Measurements from ENCODE around the gene TLE3.

The TLE3 gene

DNA sequence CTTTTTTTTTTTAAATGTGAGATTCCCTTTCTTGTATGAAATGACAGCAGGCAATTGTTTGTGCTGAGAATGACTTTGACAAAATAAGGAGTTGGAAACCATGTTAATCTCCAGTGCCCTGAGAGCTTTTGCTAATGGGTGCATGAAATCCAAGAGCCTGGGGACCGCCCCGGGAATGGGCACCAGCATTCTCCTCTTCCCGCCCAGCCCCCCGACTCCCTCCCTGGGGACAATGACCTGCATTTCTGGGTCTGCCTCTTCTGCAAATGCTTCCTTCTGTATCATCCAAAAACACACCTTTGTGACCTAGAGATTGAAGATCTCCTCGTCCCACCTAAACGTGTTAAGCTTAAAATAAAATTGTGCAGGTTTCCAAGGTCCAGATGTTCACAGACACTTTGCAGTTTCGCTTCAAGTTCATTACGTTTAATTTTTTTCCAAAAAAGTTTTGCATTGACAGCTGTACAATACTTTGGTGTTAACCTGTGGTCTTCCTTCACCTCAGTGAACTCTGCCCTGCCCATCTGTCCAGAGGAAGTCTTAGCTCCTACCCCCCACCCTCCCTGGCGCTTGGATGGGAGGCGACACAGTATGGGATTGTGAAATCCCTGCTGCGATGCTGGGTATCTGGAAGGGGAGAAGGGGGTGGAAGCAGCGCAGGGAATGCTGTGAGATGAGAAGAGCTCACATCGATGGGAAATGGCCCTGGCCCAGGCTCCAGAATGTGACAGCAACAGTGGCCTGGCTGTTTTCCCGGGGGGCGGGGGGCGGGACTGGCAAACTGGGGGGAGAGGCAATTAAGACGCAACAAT lies 50.1 kb downstream of the TLE3 start:
- no peak for DNase-seq (ENCODE audit: low spot score)

DNA sequence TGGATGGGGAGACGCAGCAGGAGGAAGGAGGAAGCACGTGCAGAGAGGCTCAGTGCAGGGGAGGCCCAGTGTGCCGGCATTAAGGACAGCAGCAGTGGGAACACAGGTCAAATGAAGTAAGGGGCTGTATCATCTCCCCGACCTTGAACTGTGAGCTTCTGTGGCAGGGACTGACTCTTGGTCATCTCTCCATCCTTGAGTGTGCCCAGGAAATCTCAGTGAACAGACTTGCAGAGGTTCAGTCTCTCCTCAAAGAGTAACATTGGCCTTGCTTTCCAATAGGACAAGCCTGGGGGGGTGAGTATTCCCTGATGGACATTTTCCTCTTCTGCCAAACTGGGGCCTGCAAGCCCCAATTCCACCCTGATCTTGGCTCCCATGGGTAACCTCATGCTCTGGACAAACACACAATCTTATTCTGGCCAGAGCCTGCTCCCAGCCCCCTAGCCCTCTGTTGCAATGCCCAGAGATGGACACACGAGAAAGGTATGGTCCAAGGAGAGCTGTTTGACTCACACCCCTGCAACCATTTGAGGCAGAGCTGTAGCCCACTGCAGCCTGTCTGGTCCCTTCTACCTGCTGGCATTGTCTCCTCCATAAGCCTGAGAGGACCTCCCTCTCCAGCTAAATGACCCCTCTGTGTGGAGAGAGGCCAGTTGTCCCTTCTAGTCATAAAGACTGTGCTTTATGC lies 50.9 kb downstream of the TLE3 start:
- DNase-seq (ENCODE audit: low spot score), result no peak

DNA sequence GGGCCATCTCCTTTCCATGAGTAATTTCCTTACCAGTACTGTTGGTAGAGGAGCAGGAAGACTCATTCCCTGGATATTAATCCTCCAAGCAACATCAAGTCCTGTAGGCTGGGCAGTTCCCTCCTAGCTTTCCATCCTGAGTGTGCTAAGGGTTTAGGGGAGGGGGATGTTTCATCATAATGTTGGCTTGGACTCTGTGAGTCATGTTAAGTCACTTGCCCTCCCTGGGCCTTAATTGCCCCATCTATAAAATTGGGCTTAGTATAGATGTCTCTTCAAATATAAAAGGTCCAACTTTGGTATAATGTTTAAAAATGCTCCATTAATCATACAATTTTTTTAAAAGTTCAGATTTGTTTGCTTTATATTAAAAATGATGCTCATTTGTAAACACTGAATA lies 52.7 kb downstream of the TLE3 start:
- DNase-seq (ENCODE audit: low spot score), result no peak

DNA sequence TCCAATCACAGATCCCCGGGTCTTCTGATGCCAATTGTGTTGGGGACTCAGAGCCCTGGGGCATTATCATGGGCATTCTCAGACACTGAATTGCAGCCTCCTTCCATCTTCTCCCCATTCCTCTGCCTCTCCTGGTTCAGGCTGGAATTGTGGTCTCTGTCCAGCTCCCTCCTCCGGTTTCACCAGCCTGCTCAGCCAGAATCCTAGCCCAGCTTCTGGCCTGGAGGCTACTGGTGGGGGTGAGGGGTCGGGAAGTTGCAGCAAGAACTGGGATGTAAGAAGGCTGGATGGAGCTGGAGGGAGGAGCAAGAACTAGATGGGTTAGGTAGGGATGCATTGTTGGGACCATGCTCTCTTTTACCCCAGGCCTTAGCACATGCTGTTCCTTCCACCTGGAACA lies 53.5 kb downstream of the TLE3 start:
- no peak for DNase-seq (ENCODE audit: low spot score)

DNA sequence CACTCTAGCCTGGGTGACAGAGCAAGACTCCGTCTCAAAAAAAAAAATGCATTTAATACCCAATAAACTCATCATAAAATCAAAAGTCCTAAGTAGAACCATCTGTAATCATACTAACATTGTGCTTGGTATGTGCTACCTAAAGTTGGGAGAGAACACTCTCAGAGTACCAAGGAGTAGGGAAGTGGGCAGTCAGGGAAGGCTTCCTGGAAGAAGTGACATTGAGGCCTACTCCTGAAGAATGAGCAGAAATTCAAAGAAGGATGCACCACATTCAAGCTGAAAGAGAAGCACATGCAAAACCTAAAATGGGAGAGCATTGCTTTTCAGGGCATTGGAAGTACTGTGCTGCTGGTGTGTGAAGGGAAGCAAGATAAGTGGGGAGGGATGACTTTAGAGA lies 54.1 kb downstream of the TLE3 start:
- no peak for DNase-seq (ENCODE audit: low spot score)

DNA sequence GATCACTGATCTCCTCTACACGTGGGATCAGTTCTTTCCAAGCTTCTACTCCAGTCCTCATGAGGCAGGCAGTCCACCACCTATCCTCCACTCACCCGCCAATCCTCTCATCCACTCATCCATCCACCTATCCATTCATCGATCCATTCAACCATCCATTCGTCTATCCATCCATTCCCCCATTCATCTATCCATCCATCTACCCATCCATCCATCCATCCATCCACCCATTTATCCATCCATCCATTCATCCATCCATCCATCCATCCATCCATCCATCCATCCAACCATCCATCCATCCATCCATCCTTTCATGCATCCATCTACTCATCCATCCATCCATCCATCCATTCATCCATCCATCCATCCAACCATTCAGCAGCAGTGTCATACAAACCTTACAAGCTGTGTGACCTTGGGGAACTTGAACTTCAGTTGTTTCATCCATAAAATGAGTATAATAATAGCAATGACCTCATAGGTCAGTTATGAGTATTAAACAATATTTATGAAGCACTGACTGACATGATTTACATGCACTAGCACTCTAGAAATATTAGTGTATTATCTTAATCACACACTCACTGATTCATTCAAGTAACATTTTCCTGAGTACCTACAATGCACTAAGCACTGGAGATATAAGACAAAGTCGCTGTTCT lies 55.0 kb downstream of the TLE3 start:
- no peak for DNase-seq (ENCODE audit: low spot score)

DNA sequence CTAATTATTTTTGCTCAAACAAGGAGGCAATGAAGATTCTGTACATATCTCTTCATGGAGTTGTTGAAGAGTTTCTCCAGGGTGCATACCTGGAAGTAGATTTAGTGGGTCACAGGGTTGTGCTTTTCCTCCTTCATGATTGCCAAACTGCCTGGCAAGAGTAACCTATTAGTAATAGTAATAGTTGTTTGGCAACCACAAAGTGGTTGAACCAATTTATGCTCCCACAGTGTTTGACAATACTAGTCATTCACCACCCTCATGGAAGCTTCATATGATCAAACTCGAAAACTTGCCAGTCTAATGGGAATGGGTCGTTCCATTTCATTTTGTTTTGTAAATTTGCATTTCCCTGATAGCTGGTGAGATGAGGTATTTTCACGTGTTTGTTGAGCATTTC lies 57.8 kb downstream of the TLE3 start:
- DNase-seq (ENCODE audit: low spot score), result no peak

DNA sequence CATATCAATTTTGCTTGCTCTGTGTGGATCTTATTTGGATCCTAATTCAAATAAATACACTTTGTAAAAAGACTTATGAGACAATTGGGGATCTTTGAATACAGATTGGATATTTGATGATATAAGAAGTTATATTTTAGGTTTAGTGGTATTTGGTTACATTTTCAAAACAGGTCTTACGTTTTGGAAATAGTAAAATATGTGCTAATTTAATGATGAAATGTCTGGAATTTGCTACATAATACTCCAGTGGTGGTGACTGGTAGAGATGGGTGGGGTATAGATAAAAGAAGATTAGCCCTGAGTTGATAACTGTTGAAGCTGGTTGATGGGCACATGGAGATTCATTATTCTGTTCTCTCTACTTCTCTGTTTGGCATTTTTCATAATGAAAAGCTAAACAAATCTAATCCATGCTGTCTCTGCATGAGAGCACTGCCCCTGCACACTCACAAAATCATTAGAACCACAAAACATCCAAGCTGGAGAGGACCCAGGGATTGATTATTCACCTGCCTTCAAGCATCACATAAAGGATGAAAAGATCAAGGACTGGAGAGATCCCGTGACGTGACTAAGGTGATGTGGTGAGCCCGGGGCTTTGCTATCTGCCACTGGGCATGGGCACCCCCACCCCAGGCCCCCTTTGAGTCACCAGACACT lies 58.9 kb downstream of the TLE3 start:
- DNase-seq (ENCODE audit: low spot score), result no peak

DNA sequence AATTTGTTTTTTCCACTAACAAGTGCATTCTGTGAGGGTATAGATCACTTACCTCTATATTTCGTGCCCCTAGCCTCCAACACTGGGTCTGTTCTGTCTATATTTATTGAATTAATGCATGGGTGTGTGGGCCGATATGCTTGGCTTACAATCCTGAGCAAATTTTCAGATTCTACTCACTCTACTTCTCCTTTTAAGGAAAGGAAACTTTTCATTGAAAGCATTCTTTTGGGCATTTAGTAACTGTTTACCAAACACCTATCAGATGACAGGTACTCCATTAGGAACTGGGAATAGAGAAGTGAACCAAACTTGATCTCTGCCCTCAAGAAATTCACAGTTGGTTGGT lies 60.5 kb downstream of the TLE3 start:
- no peak for DNase-seq (ENCODE audit: low spot score)

DNA sequence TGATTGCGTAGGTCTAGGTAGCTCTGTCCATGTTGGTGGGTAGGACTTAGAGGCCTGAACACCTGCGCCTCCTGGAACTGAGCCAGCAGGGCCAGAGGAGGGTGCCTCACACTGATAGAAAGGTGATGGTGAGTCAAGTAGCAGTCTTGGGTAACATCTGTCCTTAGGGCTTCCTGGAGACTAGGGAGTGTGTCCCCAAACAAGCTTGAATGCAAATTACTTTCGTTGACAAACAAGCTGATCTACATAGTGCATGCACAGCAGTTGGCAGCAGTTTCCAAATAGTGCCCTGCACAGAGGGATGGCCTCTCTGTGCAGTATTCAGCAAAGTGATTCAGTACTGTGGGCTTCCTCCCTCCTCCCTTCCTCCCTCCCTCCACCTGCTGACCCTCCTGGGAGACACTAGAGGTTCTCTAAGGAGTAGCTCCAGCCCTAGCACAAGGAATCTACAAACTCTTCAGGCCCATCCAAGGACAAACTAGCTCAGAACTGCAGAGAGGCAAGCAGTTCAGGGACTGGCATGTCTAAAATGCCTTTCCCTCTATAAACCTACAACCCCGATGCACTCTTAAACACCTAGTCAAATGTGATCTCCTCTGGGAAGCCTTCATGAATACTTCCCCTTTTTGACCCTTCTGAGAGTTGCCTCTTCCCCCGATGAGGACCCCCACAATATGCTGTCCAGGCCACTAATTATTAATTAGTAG lies 61.0 kb downstream of the TLE3 start:
- DNase-seq (ENCODE audit: low spot score), result no peak

DNA sequence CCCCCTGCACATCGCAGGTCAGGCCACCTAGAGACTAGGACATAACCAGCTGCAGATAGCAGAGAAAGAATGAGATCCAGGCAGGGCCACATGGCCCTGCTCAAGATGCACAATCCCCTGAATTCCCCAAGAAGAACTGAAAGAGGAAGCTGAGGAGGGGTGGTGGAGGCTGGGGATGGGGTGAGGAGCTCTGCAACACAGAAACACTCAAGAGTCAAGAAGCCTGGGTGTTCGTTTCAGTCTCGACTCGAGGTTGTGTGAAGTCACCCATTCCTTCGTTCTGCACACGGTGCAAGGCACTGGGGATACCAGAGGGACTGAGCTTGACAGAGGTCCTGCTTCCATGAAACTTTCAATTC lies 62.0 kb downstream of the TLE3 start:
- no peak for DNase-seq (ENCODE audit: low spot score)

DNA sequence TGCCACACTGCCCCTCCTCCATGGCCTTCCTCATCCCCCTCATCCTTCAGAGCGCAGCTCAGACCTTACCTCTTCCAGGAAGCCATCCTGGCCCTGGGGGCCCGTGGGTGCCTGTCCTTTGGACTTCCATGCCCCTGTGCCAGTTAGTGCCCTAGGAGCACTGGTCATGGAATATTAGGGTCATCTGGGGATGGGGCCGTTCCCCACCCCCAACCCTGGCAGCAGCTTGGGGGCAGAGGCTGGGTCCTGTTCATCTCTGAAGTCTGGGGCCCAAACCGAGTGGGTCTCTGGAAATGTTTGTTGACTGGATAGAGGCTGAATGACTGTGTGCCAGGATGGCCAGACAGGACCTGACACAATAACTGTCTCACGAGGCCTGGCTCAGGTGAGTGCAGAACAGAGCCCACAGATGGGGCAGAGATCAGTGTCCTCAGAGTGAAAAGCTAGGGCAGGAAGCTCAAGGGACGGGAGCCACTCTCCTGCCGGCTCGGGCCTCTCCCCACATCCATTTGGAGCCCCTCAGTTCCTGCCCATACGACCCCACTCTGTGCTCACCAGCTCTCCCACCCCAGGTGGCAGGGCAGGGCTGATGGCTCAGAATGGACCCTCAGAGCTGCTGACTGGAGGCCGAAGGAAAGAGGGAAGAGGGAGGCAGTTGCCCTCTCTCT lies 62.5 kb downstream of the TLE3 start:
- no peak for DNase-seq (ENCODE audit: low spot score)

DNA sequence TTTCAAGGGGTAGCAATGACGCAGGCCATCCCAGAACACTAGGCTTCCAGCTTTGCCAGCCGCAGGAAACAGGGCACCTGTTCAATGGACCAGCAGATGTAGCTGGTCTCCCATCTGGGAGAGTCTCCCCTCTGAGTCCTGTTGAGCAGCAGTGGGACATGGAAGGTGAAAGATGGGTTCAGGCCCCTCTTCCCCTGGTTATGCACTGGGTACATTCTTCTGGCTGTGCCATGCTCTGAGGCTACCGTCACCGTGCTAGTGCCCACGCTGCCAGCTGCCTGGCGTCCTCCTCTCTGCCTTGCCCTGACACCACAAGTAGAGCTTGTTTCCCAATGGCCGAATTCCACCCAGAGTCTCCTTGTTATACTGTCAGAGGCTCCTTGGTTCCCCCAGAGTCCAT lies 63.1 kb downstream of the TLE3 start:
- no peak for DNase-seq (ENCODE audit: low spot score)

DNA sequence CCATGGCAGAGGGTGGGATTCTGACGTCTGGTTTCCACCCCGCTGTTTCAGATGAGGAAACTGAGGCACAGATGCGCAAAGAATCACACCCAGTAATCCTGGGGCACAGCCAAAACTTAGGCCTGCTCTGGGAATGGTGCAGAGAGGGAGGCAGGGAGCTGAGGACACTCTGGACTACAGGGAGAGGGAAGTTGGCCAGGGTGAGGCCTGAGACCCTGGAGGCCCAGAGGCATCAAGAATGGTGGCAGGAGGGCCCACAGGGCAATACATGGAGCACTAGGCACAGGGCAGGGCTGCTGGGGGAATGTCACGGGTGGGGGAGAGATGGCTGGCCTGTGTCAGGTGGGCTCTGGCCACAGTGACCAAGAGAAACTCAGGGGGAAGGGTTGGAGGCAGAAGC lies 63.6 kb downstream of the TLE3 start:
- no peak for DNase-seq (ENCODE audit: low spot score)

DNA sequence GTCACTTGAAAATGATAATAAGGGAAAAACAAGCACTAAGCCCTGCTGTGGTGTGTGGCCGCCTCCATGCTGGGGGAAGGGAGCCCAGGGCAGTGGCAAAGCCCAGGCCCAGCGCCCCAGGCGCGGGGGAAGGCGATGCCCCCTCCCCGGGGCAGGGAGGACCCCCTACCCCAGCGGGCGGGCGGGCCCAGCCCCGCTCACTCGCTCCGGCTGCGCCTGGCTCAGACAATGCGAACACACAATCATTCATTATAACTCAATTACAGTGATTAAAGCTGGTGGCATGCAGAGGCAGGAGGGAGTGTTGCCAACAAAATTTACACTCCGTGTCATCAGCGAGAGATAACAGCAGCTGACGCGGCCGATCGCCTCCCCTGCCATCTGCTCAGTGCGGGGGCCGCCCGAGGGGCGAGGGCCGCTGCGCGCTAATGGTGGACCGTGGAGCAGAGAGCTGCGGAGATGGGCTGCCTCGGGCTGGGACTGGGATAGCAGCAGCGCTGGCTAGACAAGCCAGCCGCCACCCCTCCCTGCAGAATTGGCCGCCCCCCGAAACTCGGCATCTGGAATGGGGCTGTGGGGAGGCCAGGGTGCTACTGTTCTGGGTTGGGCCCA lies 64.1 kb downstream of the TLE3 start:
- no peak for DNase-seq (ENCODE audit: low spot score)

DNA sequence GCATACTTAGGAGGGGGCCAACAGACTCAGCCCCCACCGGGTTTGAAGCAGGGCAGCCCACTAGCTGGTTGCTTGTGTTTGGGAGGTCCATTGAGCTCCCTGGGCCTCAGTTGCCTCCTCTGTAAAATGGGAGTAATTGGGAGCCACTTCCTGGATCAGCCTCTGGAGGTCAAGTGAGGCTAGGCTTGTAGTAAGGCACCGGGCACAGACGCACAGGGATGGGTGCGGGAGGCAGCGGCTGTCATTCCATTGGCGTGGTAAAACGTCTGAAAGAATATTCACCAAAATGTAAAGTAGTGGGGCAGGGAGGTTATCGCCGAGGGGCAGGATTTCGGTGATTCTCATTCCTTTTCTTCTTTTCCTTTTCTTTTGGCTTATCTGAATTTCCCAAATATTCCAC lies 64.6 kb downstream of the TLE3 start:
- no peak for DNase-seq (ENCODE audit: low spot score)

DNA sequence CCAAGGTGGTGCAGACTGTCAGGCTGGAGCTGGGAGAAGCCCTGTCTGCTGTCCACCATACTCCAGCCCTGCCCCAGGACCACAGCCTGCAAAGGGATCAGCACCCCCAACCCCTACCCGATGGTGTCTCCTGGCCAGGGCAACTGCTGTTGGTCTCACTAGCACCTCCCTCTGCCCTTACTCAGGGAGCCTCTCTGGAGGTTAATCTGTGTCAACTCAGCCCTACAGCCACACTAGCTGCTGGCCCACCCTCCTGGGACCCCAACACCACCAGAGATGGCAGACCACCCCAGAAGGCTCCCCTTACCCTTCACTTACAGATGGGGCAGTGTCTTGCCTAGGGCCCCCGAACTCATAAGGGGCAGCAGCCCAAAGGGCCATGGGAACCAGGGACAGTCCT lies 65.2 kb downstream of the TLE3 start:
- DNase-seq (ENCODE audit: low spot score), result no peak

DNA sequence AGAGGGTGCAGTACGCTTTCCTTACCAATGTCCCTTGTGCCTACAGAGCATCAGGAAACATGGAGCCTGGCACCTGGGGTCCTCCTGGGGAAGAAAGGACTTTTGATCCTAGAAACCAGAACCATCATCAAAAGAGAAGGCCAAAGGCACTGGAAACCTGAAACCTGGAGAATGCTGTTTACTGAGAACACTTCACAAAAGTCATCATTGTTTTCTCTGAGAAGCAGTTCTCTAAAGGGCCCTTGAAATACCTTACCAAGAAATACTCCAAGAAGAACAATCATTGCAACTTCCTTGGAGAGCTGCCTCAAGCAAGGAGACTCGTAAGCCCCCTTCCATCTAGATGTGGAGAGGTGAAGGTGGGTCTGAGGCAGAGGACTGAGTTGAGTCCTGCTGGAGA lies 66.0 kb downstream of the TLE3 start:
- no peak for DNase-seq (ENCODE audit: low spot score)

DNA sequence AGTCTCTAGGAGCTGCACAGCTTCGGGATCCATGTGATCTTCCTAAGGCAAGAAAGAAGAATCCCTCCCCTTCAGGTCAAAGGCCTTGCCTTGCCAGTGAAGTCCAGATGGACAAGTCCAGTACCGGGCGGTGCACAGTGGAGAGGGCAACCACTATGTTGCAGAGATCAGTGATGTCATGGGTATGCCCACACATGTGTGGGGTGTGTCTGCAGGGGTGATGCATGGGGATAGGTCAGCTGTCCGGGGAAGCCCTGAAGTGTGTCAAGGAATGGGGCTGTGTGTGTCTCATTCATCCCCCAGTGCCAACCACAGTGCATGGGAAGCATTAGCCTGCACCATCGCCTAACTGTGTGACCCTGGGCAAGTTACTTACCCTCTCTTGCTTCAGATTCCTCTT lies 66.5 kb downstream of the TLE3 start:
- no peak for DNase-seq (ENCODE audit: low spot score)

DNA sequence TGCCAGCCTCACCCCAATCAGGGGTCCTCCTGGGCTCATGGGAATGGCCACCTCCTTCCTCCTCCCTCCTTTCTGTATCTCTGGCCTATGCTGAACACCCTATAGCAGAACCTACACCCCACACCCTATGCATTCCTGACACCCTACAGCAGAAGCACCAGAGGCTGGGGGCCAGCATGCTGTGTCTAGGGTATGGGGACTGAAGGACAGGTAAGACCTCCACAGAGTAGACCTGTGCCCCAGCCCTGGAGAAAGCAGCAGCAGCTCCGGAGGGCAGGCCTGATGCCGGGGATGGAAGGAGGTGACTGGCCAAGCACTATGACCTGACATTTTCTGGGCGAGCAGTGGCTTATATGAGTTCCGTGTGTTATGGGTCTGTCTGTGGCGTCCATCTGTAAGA lies 66.9 kb downstream of the TLE3 start:
- DNase-seq (ENCODE audit: low spot score), result no peak

DNA sequence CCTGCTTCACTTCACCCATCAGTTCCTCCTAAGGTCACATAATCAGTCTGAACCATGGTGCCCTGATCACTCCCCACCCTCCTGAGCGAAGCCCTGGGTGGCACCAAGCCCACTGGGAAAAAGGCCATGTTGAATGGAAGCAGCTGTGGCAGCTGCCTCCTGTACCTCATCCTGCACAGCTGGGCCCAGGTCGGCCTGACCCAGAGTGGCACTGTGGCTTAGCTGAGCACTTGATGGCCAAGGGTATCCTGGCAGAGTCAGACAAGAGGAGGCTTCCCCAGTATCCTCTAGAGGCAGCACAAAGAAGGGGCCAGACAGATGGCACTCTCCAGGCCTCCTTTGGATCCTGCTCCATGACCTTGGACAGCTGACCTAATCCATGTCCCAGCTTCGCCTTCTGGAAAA lies 68.4 kb downstream of the TLE3 start:
- no peak for DNase-seq (ENCODE audit: low spot score)

Measured in CD4-positive, alpha-beta T cell treated with Interleukin-15 for 4 hours (primary cell).